Right ventricle myocardium inferior (tissue), 1 donor: ENCODE measurements around the gene SH3TC2. TPM values are rescaled to one million over a fixed set of nuclear protein-coding genes. Genes with fewer than 3 reads are reported as not detected.

Source experiments
- ATAC-seq: fragments of 200-7000 bp; cut with Tn5 transposase; one replicate; pipeline ENCODE4 v1.9.1; 2020; ENCODE audit warnings: mild to moderate bottlenecking, moderate library complexity
- DNase-seq: peaks from one replicate; pipeline ENCODE4 v3.0.0; 2021; ENCODE audit errors: missing footprints
- intact Hi-C: fragments of 100-400 bp; cut with DNase I; formaldehyde crosslinking; loops from one replicate; pipeline ENCODE4 v1.11.0; 2022
- total RNA-seq: library from RNA; stranded (reverse); fragmentation: NEBNext Ultra II Directional; extraction: Animal tissue kit (Norgen Biotek cat#: 25700); gene quantifications from one replicate; pipeline ENCODE4 v1.2.1, GENCODE V29; 2021
- donor health status: DM: no; HTN: yes; CAD: no; lungs with severe emphysema.

SH3TC2 gene
- total RNA-seq, 1 donor from 2014 or later = 14.6 TPM

- no peak for ATAC-seq
- intact Hi-C loops = loop anchor here (10.0 kb wide), 1 partner anchor 594 kb away; no protein-coding TSS in a partner anchor
- no peak for DNase-seq
Measured at GRCh38 chr5:149038336-149039080, 24.4 kb downstream of the SH3TC2 start.

GRCh38 chr5:149037817-149038216, 25.0 kb downstream of the SH3TC2 start:
- DNase-seq (no peak), ATAC-seq (no peak)
- intact Hi-C loops = loop anchor here (10.0 kb wide), 1 partner anchor 593 kb away; no protein-coding TSS in a partner anchor

GRCh38 chr5:149036970-149037369, 25.9 kb downstream of the SH3TC2 start:
- DNase-seq (no peak), ATAC-seq (no peak)
- intact Hi-C loops = loop anchor here (10.0 kb wide), 1 partner anchor 592 kb away; no protein-coding TSS in a partner anchor

GRCh38 chr5:149036168-149036567, 26.7 kb downstream of the SH3TC2 start:
- DNase-seq (no peak), ATAC-seq (no peak)
- intact Hi-C loops = loop anchor here (10.0 kb wide), 1 partner anchor 591 kb away; no protein-coding TSS in a partner anchor

GRCh38 chr5:149035372-149035790, 27.5 kb downstream of the SH3TC2 start:
- DNase-seq (peak; percentile 86), ATAC-seq (peak; percentile 79)
- intact Hi-C loops = loop anchor here (1.0 to 10.0 kb wide), 3 partner anchors 79 to 591 kb away; no protein-coding TSS in a partner anchor

- intact Hi-C loops = loop anchor here (10.0 kb wide), 1 partner anchor 586 kb away; no protein-coding TSS in a partner anchor
- DNase-seq (no peak), ATAC-seq (no peak)
Measured at GRCh38 chr5:149030838-149031397, 31.9 kb downstream of the SH3TC2 start.

GRCh38 chr5:149030392-149030791, 32.5 kb downstream of the SH3TC2 start:
- no peak for ATAC-seq

GRCh38 chr5:149028984-149029383, 33.9 kb downstream of the SH3TC2 start:
- ATAC-seq (no peak), DNase-seq (no peak)
- intact Hi-C loops = no loop called here

More at GRCh38 chr5:149030392-149030791, 32.5 kb downstream of the SH3TC2 start:
- no peak for DNase-seq
- intact Hi-C loops = loop anchor here (10.0 kb wide), 1 partner anchor 586 kb away; no protein-coding TSS in a partner anchor

GRCh38 chr5:149028161-149028560, 34.7 kb downstream of the SH3TC2 start:
- ATAC-seq (no peak), DNase-seq (no peak)
- intact Hi-C loops = no loop called here

GRCh38 chr5:149027636-149028035, 35.2 kb downstream of the SH3TC2 start:
- no peak for DNase-seq
- ATAC-seq = no peak
- intact Hi-C loops = no loop called here

- ATAC-seq = peak; percentile 20
- intact Hi-C loops = no loop called here
- DNase-seq = no peak
Measured at GRCh38 chr5:149024943-149025342, 37.9 kb downstream of the SH3TC2 start.

GRCh38 chr5:149024477-149024876, 38.4 kb downstream of the SH3TC2 start:
- ATAC-seq = peak; percentile 10
- DNase-seq = no peak
- intact Hi-C loops = no loop called here

GRCh38 chr5:149022200-149022599, 40.7 kb downstream of the SH3TC2 start:
- ATAC-seq = no peak
- no peak for DNase-seq
- intact Hi-C loops = no loop called here

- ATAC-seq (no peak), DNase-seq (no peak)
- intact Hi-C loops = no loop called here
Measured at GRCh38 chr5:149019679-149020078, 43.2 kb downstream of the SH3TC2 start.

GRCh38 chr5:149018909-149019443, 43.9 kb downstream of the SH3TC2 start:
- ATAC-seq = no peak
- no peak for DNase-seq
- intact Hi-C loops = no loop called here

GRCh38 chr5:149017636-149018035, 45.2 kb downstream of the SH3TC2 start:
- DNase-seq (no peak), ATAC-seq (no peak)
- intact Hi-C loops = no loop called here

GRCh38 chr5:149015561-149015960, 47.3 kb downstream of the SH3TC2 start:
- ATAC-seq = no peak
- intact Hi-C loops = no loop called here
- no peak for DNase-seq

- intact Hi-C loops = no loop called here
- DNase-seq = no peak
- no peak for ATAC-seq
Measured at GRCh38 chr5:149015126-149015525, 47.7 kb downstream of the SH3TC2 start.

- intact Hi-C loops = no loop called here
- DNase-seq (no peak), ATAC-seq (no peak)
Measured at GRCh38 chr5:149014571-149015031, 48.3 kb downstream of the SH3TC2 start.

- DNase-seq = no peak
- no peak for ATAC-seq
- intact Hi-C loops = no loop called here
Measured at GRCh38 chr5:149013796-149014195, 49.1 kb downstream of the SH3TC2 start.
